HEK293T (cell line): ENCODE measurements around the gene ACOX3.

ENCODE experiments used
- CTCF ChIA-PET: fragments of 350-600 bp; formaldehyde crosslinking; extraction: SDS; loops from one replicate; lab custom pipeline; 2021; ENCODE audit warnings: antibody characterized with exemption, inconsistent platforms; lab: Yijun Ruan, JAX
- POLR2A ChIA-PET: fragments of 350-600 bp; formaldehyde crosslinking; extraction: SDS; loops from one replicate; lab custom pipeline; 2020; ENCODE audit warnings: antibody characterized with exemption, inconsistent platforms; lab: Yijun Ruan, JAX
- DNase-seq: peaks from one replicate; pipeline ENCODE4 v3.0.0; 2012; ENCODE audit warnings: mixed read lengths; ENCODE audit errors: extremely low spot score
- ARNT ChIP-seq: fragments of 450-650 bp; IDR thresholded peaks from 2 replicates; pipeline ENCODE4 v1.6.1; 2017; ENCODE audit warnings: mild to moderate bottlenecking
- BHLHE40 ChIP-seq: fragments of 450-650 bp; IDR thresholded peaks from 2 replicates; pipeline ENCODE4 v1.6.1; 2016; ENCODE audit warnings: mild to moderate bottlenecking, moderate library complexity, borderline replicate concordance
- CTBP1 ChIP-seq: fragments of 450-650 bp; IDR thresholded peaks from 2 replicates; pipeline ENCODE4 v1.6.1; 2016; ENCODE audit warnings: borderline replicate concordance
- ELF4 ChIP-seq: fragments of 450-650 bp; IDR thresholded peaks from 2 replicates; pipeline ENCODE4 v1.6.1; 2017; ENCODE audit warnings: antibody characterized with exemption
- FOXA1 ChIP-seq: fragments of 450-650 bp; IDR thresholded peaks from 2 replicates; pipeline ENCODE4 v1.6.1; 2016; ENCODE audit warnings: mild to moderate bottlenecking
- FOXK2 ChIP-seq: fragments of 450-650 bp; IDR thresholded peaks from 2 replicates; pipeline ENCODE4 v1.6.1; 2016; ENCODE audit warnings: mild to moderate bottlenecking
- FOXM1 ChIP-seq: fragments of 450-650 bp; IDR thresholded peaks from 2 replicates; pipeline ENCODE4 v1.6.1; 2017; ENCODE audit warnings: mild to moderate bottlenecking, borderline replicate concordance
- HDGF ChIP-seq: fragments of 450-650 bp; IDR thresholded peaks from 2 replicates; pipeline ENCODE4 v1.6.1; 2017; ENCODE audit warnings: antibody characterized with exemption, borderline replicate concordance
- L3MBTL2 ChIP-seq: fragments of 450-650 bp; conservative IDR thresholded peaks from 2 replicates; pipeline ENCODE4 v1.6.1; 2016; ENCODE audit warnings: mild to moderate bottlenecking
- LEF1 ChIP-seq: fragments of 450-650 bp; IDR thresholded peaks from 2 replicates; pipeline ENCODE4 v1.6.1; 2017; ENCODE audit warnings: mild to moderate bottlenecking, borderline replicate concordance
- NFRKB ChIP-seq: fragments of 450-650 bp; IDR thresholded peaks from 2 replicates; pipeline ENCODE4 v1.6.1; 2016; ENCODE audit warnings: mild to moderate bottlenecking, moderate library complexity
- SP1 ChIP-seq: fragments of 450-650 bp; IDR thresholded peaks from 2 replicates; pipeline ENCODE4 v1.6.1; 2017
- SUZ12 ChIP-seq: fragments of 450-650 bp; IDR thresholded peaks from 2 replicates; pipeline ENCODE4 v1.6.1; 2016; ENCODE audit warnings: mild to moderate bottlenecking
- TARDBP ChIP-seq: fragments of 450-650 bp; IDR thresholded peaks from 2 replicates; pipeline ENCODE4 v1.6.1; 2016
- ZNF384 ChIP-seq: fragments of 450-650 bp; IDR thresholded peaks from 2 replicates; pipeline ENCODE4 v1.6.1; 2016
- TF ChIP-seq, protein P1 (sequence below): fragments of 450-650 bp; IDR thresholded peaks from 2 replicates; pipeline ENCODE4 v1.6.1; 2016

The ACOX3 gene

DNA sequence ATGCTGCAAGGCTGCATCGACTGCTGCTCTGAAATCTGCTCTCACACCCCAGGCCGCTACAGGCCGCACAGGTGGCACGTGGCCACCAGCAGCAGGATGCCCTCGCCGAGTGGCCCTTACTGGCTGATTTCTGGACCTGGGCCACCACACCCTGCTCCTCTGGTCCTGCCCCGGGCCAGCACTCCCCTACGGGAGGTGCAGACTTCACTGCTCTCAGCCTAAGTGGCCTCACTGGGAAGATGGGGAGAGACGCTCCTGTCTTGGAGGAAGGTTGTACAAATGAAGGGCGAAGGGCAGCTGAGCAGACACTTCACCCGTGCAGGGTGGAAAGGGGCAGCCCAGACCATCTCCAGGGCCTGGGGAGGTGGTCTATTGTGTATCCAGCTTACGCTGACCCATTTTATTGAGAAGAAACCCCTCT, 72.5 kb downstream of the ACOX3 start:
- CTCF ChIA-PET = no interaction called here
- DNase-seq = no peak
- TF ChIP-seq HDGF (no peak), LEF1 (no peak), NFRKB (no peak), FOXM1 (no peak), L3MBTL2 (no peak), ARNT (no peak), BHLHE40 (no peak), FOXA1 (no peak), TARDBP (no peak), ELF4 (no peak), SUZ12 (no peak), CTBP1 (no peak), FOXK2 (no peak)
- TF ChIP-seq, protein P1, sequence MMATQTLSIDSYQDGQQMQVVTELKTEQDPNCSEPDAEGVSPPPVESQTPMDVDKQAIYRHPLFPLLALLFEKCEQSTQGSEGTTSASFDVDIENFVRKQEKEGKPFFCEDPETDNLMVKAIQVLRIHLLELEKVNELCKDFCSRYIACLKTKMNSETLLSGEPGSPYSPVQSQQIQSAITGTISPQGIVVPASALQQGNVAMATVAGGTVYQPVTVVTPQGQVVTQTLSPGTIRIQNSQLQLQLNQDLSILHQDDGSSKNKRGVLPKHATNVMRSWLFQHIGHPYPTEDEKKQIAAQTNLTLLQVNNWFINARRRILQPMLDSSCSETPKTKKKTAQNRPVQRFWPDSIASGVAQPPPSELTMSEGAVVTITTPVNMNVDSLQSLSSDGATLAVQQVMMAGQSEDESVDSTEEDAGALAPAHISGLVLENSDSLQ = no peak
- POLR2A ChIA-PET = no interaction called here

DNA sequence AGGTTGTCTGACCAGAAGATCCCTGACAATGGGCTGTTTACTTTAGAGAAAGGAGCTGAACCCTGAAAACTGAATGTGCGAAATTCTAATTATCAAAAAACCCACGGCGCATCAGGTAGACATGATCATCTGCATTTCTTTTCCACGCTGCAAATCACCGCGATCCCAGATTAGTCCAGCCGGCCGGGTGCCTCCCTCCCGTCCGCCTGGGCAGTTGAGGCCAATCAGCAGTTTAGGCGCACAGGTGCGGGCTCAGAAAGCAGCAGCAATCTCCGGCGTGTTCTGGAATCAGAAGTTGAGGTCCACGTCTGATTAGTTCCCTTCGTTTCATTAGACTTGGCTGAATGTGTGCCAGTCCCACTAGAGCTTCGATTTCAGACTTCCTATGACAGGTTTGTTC, 73.9 kb downstream of the ACOX3 start:
- no peak for TF ChIP-seq FOXK2
- TF ChIP-seq SP1 = no peak
- POLR2A ChIA-PET = no interaction called here
- CTCF ChIA-PET = interaction anchor here (1.1 kb wide), 2 partner anchors 37 to 190 kb away, joined by 3 to 5 read pairs; no protein-coding TSS in a partner anchor
- no peak for DNase-seq

DNA sequence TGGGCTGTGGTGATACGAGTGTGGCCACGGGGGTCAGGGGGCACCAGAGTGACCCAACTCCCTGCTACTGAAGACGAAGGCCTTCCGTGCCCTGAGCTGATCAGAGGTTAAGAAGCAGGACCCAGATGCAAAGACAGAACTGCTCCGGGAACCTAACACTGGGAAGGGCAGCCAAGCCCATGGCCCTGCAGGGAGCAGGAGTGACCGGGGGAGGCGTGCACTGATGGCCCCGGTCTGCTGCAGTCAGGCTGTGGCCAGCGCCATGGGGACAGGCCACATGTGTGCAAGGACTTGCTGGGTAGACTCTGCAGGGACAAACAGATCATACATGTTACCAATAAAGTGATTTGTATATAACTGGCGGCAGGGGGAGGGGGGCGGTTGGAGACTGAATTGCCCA, 74.6 kb downstream of the ACOX3 start:
- no peak for TF ChIP-seq SP1
- TF ChIP-seq FOXA1 = no peak
- no peak for TF ChIP-seq FOXM1
- TF ChIP-seq CTBP1 = no peak
- CTCF ChIA-PET = interaction anchor here (1.1 kb wide), 1 partner anchor 37 kb away, joined by 3 read pairs; no protein-coding TSS in a partner anchor
- DNase-seq = no peak
- POLR2A ChIA-PET = no interaction called here

DNA sequence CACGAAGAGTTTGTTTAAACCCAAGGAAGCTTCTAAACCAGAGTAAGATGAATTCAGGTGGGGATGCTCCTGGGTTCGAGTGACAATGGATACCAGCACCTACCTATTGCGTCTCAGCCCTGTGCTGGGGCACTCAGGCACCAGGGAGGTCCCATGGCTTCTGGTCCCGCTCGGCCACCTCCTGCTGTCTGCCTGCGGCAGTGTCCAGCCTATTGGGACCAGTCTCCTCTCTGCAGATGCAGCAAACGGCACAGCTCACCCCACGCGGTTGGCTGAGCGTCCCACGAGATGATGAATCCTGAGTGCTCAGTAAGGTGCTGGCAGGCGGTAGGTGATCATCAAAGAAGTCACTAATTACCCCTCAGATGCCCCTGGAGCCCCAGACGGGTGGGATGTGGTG, 75.2 kb downstream of the ACOX3 start:
- no peak for DNase-seq
- CTCF ChIA-PET = no interaction called here
- POLR2A ChIA-PET = no interaction called here
- TF ChIP-seq FOXK2 (no peak), SUZ12 (no peak), HDGF (no peak), BHLHE40 (no peak), ZNF384 (no peak)
- TF ChIP-seq, protein P1 = no peak

- TF ChIP-seq, protein P1 = no peak
- TF ChIP-seq TARDBP (no peak), CTBP1 (no peak), LEF1 (no peak), ARNT (no peak), ZNF384 (no peak), SUZ12 (no peak), HDGF (no peak), SP1 (no peak), FOXK2 (no peak), FOXM1 (no peak), NFRKB (no peak), FOXA1 (no peak), L3MBTL2 (no peak), BHLHE40 (no peak), ELF4 (no peak)
- CTCF ChIA-PET = no interaction called here
- POLR2A ChIA-PET = no interaction called here
- no peak for DNase-seq
Measured at GRCh38 chr4:8364848-8365350, 75.6 kb downstream of the ACOX3 start.

DNA sequence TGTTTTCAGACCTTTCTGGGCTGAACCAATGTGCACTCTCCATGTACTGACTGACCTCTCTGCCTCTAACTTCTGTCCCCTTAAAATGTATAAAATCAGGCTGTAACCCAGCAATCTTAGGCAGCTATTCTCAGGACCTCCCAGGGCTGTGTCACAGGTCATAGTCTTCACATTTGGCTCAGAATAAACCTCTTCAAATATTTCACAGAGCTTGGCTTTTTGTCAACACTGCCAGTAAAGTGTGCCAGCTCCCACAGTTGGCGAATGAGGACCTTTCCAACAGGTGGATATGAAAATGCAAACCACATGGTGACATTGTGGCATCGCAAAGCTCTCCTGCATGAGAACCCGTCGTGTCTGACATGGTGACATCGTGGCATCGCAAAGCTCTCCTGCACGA, 76.4 kb downstream of the ACOX3 start:
- no peak for TF ChIP-seq LEF1
- no peak for TF ChIP-seq FOXA1
- TF ChIP-seq L3MBTL2 = no peak
- no peak for TF ChIP-seq NFRKB
- TF ChIP-seq FOXK2 = no peak
- TF ChIP-seq CTBP1 = no peak
- no peak for TF ChIP-seq FOXM1
- no peak for TF ChIP-seq BHLHE40
- TF ChIP-seq ELF4 = no peak
- TF ChIP-seq SP1 = no peak
- no peak for TF ChIP-seq SUZ12
- no peak for DNase-seq
- ChIA-PET CTCF (no interaction called here), POLR2A (no interaction called here)

DNA sequence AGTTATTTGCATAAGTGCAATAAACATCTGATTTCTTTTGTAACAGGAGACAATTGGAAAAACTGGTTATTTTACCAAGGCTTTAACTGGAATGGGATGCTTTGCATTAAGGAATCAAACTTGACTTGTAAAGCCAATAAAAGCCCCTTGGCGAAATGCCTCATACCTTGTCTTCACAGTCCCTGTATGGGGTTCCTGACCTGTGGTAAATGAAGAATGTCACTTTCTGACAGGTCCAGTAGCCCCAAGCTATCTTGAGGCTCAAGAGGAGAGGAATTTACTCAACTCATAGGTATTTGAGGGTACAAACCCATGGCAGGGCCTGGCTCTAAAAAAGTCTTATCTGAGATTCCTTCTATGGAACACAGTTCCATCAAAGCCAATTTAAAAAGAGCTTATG, 78.0 kb downstream of the ACOX3 start:
- CTCF ChIA-PET = no interaction called here
- DNase-seq = no peak
- POLR2A ChIA-PET = no interaction called here
- TF ChIP-seq, protein P1 = no peak
- TF ChIP-seq L3MBTL2 (no peak), FOXM1 (no peak), TARDBP (no peak), NFRKB (no peak), CTBP1 (no peak), ELF4 (no peak), ZNF384 (no peak), FOXA1 (no peak), LEF1 (no peak), ARNT (no peak), BHLHE40 (no peak), SUZ12 (no peak), SP1 (no peak), HDGF (no peak), FOXK2 (no peak)
